Activated gamma-delta T cell (primary cell): ENCODE data around the gene ELOVL6.
"Not testable (repeated sequence)": the region's sequence is repeated elsewhere in the genome, so short reads cannot be mapped to it uniquely, and the experiment has no call there.

Experiments
- DNase-seq: peaks from one replicate; lab custom pipeline; 2025; lab: John Stamatoyannopoulos, UW

The ELOVL6 gene

GRCh38 chr4:110196871-110197528, 1.4 kb downstream of the ELOVL6 start:
- DNase-seq, result peak; percentile 44

DNA sequence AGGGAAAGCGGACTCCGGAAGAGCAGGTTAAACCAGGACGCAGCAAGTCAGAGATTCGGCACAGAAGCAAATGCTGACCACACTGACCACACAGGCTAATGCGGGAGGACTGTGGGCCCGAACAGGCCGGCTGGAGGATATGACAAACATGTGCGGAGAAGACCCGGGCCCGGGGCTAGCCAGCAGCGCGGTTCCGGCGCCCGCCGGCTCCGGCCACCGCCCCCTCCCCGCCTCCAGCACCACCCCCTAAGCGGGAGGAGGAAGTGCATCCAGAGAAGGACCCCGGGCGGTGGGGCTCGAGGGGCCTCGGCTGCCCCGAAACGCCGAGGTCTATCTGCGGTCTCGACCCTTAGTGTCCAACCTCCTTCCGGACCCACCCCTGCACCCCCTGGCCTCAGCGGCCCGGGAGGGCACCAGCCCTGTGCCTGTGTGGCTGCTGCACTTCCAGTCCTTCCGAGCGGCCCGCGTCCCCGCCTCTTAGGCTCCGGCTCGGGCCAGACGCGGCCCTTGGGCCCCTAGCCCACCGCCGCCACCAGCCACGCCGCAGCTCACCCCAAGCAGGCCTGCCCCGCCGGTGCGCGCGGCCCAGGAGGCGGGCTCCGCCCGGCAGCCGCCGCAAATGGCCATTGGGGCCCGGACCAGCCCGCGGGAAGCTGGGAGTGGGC, 2.1 kb downstream of the ELOVL6 start:
- DNase-seq, result peak; percentile 44

- no peak for DNase-seq
Measured at GRCh38 chr4:110195561-110196205, 2.7 kb downstream of the ELOVL6 start.

GRCh38 chr4:110193822-110194761, 4.3 kb downstream of the ELOVL6 start:
- no peak for DNase-seq

GRCh38 chr4:110193287-110193686, 5.1 kb downstream of the ELOVL6 start:
- not testable (repeated sequence) for DNase-seq

DNA sequence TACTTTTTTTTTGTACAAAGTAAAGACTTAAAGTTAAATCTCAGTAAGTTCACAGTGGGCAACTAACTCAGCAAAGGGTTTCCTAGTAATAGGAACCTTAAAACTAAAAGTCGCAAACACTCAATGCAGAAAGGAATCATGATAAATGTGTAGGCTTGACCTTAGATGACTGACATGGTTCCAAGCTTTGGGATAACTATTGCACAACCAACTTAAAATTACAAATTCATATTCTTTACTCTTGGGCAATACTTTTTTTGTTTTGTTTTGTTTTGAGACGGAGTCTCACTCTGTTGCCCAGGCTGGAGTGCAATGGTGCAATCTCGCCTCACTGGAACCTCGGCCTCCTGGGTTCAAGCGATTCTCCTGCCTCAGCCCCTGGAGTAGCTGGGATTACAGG, 8.2 kb downstream of the ELOVL6 start:
- DNase-seq, result no peak

DNA sequence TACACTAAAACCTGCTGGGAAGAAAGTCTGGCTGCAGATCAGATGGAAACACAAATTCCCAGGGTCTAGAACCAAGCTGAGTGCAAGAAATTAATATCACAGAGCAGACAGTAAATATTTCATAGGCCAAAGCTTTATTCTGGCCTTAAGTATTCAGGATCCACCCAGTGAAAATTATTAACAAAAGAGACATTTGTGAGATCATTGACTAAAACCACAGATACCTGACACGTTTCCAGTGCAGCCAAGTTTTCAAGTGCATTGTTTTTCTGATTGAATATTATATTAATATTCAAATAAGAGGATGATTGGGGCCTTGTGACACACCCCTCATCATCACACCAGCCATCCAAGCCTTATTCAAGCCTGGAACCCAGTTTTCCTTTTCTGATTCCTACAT, 10.3 kb downstream of the ELOVL6 start:
- DNase-seq, result no peak

DNA sequence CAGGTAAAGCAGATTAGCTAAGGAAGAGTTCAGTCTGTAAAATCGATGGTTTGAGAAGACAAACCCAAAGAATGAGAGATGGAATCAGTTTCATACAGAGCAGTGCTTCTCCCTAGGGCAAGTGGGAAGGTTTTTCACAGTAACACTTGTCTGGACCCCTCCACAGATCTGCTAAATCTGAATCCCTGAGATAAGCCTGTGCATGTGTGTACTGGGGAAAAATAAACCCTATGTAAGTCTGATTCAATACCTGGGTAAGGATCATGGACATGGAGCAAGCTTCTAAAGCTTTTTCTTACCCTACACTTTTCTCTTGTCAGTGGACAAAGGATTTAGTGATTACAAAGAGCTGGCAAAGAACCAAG, 13.6 kb downstream of the ELOVL6 start:
- no peak for DNase-seq

DNA sequence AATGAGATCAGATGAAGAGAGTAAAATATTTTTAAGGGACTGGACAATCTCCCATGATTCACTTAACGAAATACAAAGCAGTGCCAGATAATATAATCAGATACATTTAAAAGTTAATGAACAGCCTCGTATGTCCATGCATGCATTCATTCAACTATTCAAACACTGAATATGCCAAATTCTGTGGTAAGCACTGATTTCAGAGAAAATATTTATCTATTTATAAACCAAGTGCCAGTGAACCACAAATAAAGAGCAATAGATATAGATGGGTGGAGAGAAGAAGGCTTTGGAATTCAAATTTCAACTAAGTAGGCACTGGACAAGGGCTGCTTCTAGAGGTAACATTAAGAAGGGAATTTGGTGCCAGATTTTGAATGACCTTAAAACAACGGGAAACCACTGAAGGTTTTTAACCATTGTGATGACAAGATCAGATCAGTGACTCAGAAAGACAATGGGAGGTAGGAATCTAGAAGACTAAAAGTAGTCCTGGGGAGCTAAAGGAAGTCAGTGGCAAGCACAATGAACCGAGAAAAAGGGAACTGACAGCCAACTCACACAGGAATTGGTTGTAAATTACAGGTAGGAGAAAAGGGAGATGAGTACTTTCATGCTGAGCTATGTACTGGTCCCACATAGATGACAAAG, 14.2 kb downstream of the ELOVL6 start:
- DNase-seq, result no peak

DNA sequence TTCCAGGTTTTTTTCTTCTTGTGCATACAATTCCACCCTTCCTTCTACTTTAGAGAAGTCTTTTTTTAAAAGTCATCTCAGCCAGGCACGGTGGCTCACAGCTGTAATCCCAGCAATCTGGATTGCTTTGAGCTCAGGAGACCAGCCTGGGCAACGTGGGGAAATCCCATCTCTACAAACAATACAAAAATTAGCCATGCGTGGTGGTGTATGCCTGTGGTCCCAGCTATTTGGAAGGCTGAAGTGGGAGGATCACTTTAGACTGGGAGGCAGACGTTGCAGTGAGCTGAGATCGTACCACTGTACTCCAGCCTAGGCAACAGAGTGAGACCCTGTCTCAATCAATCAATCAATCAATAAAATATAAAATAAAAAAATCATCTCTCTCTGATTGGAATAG, 14.8 kb downstream of the ELOVL6 start:
- no peak for DNase-seq

- DNase-seq, result no peak
Measured at GRCh38 chr4:110183058-110183457, 15.4 kb downstream of the ELOVL6 start.

- no peak for DNase-seq
Measured at GRCh38 chr4:110181890-110182289, 16.5 kb downstream of the ELOVL6 start.

DNA sequence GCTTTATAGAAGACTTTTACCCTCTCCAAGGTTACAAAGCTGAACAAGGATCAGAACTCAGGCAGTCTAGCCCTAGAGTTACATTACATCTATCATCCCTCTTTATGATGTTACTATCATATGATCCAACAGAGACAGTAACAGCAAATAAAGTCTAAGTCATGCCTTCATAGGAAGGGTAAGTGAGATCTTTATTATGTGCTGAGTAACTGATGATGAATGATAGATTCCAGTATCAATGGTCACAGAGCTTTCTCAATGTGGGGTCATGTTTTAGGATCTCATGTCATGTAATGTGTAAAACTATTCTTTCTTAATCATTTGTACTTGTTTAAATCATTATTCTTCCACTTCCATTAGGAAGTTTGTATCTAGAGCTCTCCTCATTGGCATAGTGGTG, 22.8 kb downstream of the ELOVL6 start:
- no peak for DNase-seq

DNA sequence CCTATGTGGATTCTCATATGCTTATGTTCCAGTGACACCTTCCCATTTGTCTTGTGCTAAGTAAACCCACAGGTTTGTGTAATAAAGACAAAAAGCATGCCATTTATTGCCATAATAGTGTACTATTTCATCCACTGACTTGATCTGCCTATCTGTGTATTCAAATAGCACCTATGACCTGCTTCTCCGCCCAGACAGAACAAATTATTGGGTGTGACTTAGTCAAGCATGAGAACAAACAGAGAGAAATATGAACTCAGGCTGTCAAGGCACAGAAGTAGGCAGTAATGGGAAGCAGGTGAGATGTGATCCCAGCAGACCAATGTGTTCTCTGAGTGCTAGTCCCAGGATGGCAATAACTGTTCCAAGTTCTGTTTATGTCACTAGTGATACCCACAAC, 25.4 kb downstream of the ELOVL6 start:
- DNase-seq, result no peak

DNA sequence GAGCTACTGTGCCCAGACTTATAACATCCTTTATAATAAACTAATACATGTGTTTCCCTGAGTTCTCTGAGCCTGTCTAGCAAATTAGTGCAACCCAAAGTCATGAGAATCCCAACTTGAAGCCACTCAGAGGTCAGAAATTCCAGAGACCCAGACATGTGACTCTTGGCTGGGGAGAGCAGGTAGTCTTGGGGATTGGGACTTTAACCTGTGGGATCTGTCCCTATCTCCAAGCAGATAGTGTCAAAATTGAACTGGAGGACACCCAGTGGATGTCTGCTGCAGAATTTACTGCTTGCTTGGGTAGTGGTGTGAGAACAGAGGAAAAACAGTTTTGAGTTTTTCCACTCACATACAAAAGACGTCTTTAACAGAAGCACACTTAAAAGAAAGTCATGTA, 26.4 kb downstream of the ELOVL6 start:
- no peak for DNase-seq

DNA sequence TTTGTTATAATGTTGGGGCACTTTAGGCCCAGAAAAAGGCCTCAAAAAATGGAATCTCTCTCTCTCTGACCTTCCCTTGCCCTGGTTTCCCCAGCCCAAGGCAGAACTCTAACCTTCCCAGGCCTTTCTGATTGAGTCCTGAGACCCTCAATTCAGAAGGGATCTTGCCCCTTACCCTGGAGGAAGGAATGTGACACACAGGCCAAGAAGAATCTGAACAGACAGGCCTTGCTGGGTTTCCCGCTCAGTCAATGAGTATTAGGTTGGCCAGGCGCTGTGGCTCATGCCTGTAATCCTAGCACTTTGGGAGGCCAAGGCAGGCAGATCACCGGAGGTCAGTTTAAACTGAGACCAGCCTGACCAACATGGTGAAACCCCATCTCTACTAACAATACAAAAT, 27.6 kb downstream of the ELOVL6 start:
- DNase-seq, result no peak

- no peak for DNase-seq
Measured at GRCh38 chr4:110165382-110166286, 32.8 kb downstream of the ELOVL6 start.

DNA sequence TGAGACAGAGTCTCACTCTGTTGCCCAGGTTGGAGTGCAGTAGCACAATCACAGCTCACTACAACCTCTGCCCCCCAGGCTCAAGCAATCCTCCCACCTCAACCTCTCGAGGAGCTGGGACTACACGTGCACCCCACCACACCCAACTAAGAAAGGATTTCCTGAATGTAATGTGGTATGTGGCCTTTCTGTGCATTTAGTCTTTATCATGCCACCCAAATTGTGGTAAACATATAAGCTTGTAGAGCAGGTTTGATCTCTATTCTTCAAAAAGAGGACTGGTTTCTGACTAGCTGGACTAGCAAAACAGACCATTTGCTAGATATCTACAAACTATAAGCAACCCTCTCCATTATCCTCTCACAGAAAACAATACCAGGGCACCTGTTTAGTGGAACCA, 33.6 kb downstream of the ELOVL6 start:
- no peak for DNase-seq

DNA sequence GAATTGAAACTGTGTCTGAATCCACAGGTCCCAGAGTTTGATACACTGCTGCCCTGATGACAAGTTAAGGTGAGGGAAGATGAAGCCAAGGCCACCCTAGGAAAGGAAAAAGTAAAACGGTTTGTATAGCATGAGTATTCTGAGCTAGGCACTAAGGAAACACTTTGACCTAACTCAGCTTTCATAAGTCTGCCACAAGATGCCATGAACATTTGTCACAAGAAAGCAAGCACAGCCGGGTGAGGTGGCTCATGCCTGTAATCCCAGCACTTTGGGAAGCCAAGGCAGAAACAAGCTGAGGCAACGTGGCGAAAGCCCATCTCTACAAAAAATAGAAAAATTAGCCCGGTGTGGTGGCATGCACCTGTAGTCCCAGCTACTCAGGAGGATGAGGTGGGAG, 34.2 kb downstream of the ELOVL6 start:
- DNase-seq, result no peak

GRCh38 chr4:110163327-110164069, 34.9 kb downstream of the ELOVL6 start:
- DNase-seq, result no peak
